ENCODE results near the gene WDR26. TPM values are rescaled to one million over a fixed set of nuclear protein-coding genes. Genes with fewer than 3 reads are reported as not detected.

Gene WDR26
- total and polyA plus RNA-seq, 9 of the 15 experiments (the other 6 are each of a cell fraction or from before 2014, with no cell fraction given) = 11.5 to 66.0 (median 39.8) TPM

- peak; percentile 88 for TF ChIP-seq NKRF (IDR thresholded peaks at IDR 0.05; ENCODE audit: borderline replicate concordance)
- peak; percentile 54 for TF ChIP-seq MEIS2 (IDR thresholded peaks at IDR 0.05; ENCODE audit: partially characterized antibody)
- TF ChIP-seq, protein P1, sequence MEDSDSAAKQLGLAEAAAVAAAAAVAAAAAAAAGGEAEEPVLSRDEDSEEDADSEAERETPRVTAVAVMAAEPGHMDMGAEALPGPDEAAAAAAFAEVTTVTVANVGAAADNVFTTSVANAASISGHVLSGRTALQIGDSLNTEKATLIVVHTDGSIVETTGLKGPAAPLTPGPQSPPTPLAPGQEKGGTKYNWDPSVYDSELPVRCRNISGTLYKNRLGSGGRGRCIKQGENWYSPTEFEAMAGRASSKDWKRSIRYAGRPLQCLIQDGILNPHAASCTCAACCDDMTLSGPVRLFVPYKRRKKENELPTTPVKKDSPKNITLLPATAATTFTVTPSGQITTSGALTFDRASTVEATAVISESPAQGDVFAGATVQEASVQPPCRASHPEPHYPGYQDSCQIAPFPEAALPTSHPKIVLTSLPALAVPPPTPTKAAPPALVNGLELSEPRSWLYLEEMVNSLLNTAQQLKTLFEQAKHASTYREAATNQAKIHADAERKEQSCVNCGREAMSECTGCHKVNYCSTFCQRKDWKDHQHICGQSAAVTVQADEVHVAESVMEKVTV (CRISPR knock-in tag; IDR thresholded peaks at IDR 0.05) = 0 out of 2 replicates have a peak, but pooled peaks have one; percentile 18
- TF ChIP-seq PKNOX1 (IDR thresholded peaks at IDR 0.05) = peak; percentile 49
- TF ChIP-seq, protein P2, sequence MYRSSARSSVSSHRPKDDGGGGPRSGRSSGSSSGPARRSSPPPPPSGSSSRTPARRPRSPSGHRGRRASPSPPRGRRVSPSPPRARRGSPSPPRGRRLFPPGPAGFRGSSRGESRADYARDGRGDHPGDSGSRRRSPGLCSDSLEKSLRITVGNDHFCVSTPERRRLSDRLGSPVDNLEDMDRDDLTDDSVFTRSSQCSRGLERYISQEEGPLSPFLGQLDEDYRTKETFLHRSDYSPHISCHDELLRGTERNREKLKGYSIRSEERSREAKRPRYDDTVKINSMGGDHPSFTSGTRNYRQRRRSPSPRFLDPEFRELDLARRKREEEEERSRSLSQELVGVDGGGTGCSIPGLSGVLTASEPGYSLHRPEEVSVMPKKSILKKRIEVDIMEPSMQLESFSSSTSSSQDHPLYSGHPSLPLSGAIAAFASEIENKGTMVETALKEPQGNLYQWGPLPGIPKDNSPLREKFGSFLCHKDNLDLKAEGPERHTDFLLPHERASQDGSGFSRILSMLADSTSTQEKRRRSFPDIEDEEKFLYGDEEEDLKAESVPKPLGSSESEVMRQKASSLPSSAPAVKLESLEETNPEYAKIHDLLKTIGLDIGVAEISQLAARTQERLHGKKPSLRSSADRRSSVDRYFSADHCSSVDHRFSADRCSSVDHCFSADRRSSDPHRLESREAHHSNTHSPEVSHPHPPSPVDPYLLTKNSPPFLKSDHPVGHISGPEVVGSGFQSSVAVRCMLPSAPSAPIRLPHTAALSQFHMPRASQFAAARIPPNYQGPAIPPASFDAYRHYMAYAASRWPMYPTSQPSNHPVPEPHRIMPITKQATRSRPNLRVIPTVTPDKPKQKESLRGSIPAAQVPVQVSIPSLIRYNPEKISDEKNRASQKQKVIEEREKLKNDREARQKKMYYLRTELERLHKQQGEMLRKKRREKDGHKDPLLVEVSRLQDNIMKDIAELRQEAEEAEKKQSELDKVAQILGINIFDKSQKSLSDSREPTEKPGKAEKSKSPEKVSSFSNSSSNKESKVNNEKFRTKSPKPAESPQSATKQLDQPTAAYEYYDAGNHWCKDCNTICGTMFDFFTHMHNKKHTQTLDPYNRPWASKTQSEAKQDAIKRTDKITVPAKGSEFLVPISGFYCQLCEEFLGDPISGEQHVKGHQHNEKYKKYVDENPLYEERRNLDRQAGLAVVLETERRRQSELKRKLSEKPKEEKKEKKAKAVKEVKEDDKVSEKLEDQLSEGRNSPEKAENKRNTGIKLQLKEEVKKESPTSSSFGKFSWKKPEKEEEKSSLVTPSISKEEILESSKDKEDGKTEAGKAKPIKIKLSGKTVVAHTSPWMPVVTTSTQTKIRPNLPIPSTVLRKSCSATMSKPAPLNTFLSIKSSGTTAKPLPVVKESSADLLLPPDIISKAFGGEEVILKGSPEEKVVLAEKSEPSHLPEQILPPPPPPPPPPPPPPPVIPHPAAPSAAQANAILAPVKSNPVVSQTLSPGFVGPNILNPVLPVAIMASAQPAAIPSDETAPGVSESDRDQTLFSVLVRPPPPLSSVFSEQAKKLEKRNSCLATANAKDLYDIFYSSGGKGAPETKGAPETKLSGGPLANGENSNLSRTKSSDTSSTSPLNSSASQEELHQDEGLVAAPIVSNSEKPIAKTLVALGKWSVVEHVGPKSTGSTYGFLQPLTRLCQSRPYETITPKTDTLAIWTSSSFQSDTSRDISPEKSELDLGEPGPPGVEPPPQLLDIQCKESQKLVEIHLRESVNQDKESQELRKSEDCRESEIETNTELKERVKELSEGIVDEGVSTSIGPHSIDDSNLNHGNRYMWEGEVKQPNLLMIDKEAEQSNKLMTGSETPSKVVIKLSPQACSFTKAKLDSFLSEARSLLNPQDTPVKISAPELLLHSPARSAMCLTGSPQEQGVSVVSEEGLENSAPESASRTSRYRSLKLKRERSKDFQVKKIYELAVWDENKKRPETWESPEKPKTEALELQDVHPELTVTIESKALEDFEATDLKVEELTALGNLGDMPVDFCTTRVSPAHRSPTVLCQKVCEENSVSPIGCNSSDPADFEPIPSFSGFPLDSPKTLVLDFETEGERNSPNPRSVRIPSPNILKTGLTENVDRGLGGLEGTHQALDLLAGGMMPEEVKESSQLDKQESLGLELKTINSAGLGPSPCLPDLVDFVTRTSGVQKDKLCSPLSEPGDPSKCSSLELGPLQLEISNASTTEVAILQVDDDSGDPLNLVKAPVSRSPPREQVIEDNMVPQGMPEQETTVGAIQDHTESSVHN (IDR thresholded peaks at IDR 0.05; ENCODE audit: borderline replicate concordance in 1 of 2, low read depth in 1 of 2) = peak in 1 of 2 experiments; percentile 94; a peak in 2 of 4 replicates
- TF ChIP-seq MAFG (tag; conservative IDR thresholded peaks at IDR 0.05) = peak; percentile 70
- TF ChIP-seq CTCF (IDR thresholded peaks at IDR 0.05 in 2 of 3, conservative IDR thresholded peaks at IDR 0.05 in 1 of 3; ENCODE audit: insufficient read depth in 2 of 3, low read depth in 1 of 3, low read length in 3 of 3) = no peak
- TF ChIP-seq, protein P3, sequence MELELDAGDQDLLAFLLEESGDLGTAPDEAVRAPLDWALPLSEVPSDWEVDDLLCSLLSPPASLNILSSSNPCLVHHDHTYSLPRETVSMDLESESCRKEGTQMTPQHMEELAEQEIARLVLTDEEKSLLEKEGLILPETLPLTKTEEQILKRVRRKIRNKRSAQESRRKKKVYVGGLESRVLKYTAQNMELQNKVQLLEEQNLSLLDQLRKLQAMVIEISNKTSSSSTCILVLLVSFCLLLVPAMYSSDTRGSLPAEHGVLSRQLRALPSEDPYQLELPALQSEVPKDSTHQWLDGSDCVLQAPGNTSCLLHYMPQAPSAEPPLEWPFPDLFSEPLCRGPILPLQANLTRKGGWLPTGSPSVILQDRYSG (tag; conservative IDR thresholded peaks at IDR 0.05; ENCODE audit: low read depth) = no peak
- peak; percentile 50 for TF ChIP-seq ZEB2 (IDR thresholded peaks at IDR 0.05)
- 0 out of 2 replicates have a peak, but pooled peaks have one; percentile 13 for TF ChIP-seq MTA1 (IDR thresholded peaks at IDR 0.05; ENCODE audit: borderline replicate concordance)
Measured at GRCh38 chr1:224430511-224431113, 4.0 kb downstream of the WDR26 start (continued).

All from K562 (cell line).